ENCODE results near the gene FOXK1.

FOXK1 gene

GRCh38 chr7:4745971-4746919 lies 64.2 kb downstream of the FOXK1 start:
- DNase-seq: peak; percentile 38

GRCh38 chr7:4747013-4747412 lies 64.9 kb downstream of the FOXK1 start:
- DNase-seq: no peak

- DNase-seq: no peak
These were observed 65.7 kb downstream of the FOXK1 start for GRCh38 chr7:4747746-4748145.

GRCh38 chr7:4748231-4748681 lies 66.2 kb downstream of the FOXK1 start:
- DNase-seq: no peak

- no peak for DNase-seq
These were observed 67.3 kb downstream of the FOXK1 start for GRCh38 chr7:4749363-4749762.

- DNase-seq: no peak
These were observed 67.7 kb downstream of the FOXK1 start for GRCh38 chr7:4749798-4750197.

GRCh38 chr7:4751398-4751947 lies 69.4 kb downstream of the FOXK1 start:
- DNase-seq: no peak

- peak; percentile 85 for DNase-seq
These were observed 71.7 kb downstream of the FOXK1 start for GRCh38 chr7:4753598-4754432.

GRCh38 chr7:4754433-4755010 lies 72.4 kb downstream of the FOXK1 start:
- DNase-seq: no peak

- DNase-seq: no peak
These were observed 73.0 kb downstream of the FOXK1 start for GRCh38 chr7:4755045-4755444.

GRCh38 chr7:4758111-4758510 lies 76.0 kb downstream of the FOXK1 start:
- DNase-seq: no peak

- DNase-seq: no peak
These were observed 76.7 kb downstream of the FOXK1 start for GRCh38 chr7:4758791-4759190.

- no peak for DNase-seq
These were observed 77.1 kb downstream of the FOXK1 start for GRCh38 chr7:4759211-4759610.

- no peak for DNase-seq
These were observed 78.9 kb downstream of the FOXK1 start for GRCh38 chr7:4760952-4761351.

GRCh38 chr7:4762121-4763055 lies 80.3 kb downstream of the FOXK1 start:
- no peak for DNase-seq

- DNase-seq: no peak
These were observed 81.1 kb downstream of the FOXK1 start for GRCh38 chr7:4763091-4763793.

GRCh38 chr7:4763794-4764185 lies 81.7 kb downstream of the FOXK1 start:
- DNase-seq: no peak

- DNase-seq: no peak
These were observed 82.4 kb downstream of the FOXK1 start for GRCh38 chr7:4764402-4765007.

GRCh38 chr7:4765776-4766490 lies 83.8 kb downstream of the FOXK1 start:
- no peak for DNase-seq

Measured in CD4-positive, alpha-beta T cell treated with Interleukin-10 for 1 hour (primary cell).